Spleen (tissue), 7 donors: ENCODE results near the gene BRAF.

Experiments used
- CTCF ChIP-seq, 11 experiments: fragments of 200-600 bp in 7 of 11; fragments of 450-650 bp in 4 of 11; sonication (generic) in 4 of 11; IDR thresholded peaks in 8 of 11; conservative IDR thresholded peaks in 3 of 11; 1 replicate in 7 of 11; 2 replicates in 4 of 11; pipeline versions ENCODE4 v1.4.0 to v1.8.0; 2016 to 2021; ENCODE audit warnings: antibody characterized with exemption in 11 of 11, inconsistent platforms in 4 of 11, mild to moderate bottlenecking in 1 of 11
- POLR2A ChIP-seq, 3 donors: fragments of 450-650 bp; IDR thresholded peaks; one replicate each; pipeline ENCODE4 v1.5.1; 2017; ENCODE audit warnings: antibody characterized with exemption in 3 of 3, mild to moderate bottlenecking in 1 of 3
- donor health status: DM: no; HTN: no; CAD: no; lungs with moderate emphysema.
- donor health status: DM: no; HTN: no; CAD: no.
- donor health status: DM: no; HTN: no; CAD: no.

GRCh38 chr7:140679186-140679585 is 245.5 kb downstream of the BRAF start:
- TF ChIP-seq CTCF (IDR thresholded peaks at IDR 0.05 in 8 of 11, conservative IDR thresholded peaks at IDR 0.05 in 3 of 11) (no peak), POLR2A (IDR thresholded peaks at IDR 0.05) (no peak)
